ENCODE measurements around the gene TMEM100. TPM values are rescaled to one million over a fixed set of nuclear protein-coding genes. Genes with fewer than 3 reads are reported as not detected.

The TMEM100 gene
- total and polyA plus RNA-seq, 2 of the 8 experiments (the other 6 are each of a cell fraction or from before 2014, with no cell fraction given): 0.36 to 0.48 TPM

- TF ChIP-seq EP300 (IDR thresholded peaks at IDR 0.05; ENCODE audit: borderline replicate concordance in 1 of 2, low read depth in 2 of 2, low read length in 2 of 2) (no peak), KDM5A (IDR thresholded peaks at IDR 0.05; ENCODE audit: low read length) (no peak), POLR2A (IDR thresholded peaks at IDR 0.05; ENCODE audit: control extremely low read depth in 1 of 2, low read depth in 2 of 2, low read length in 2 of 2) (no peak)
Observed at GRCh38 chr17:55692276-55692675, 30.4 kb downstream of the TMEM100 start (continued).

All from H1 (cell line).